Testis (tissue), 3 donors: Measurements from ENCODE around the gene RPP38. TPM values are rescaled to one million over a fixed set of nuclear protein-coding genes. Genes with fewer than 3 reads are reported as not detected.

Source experiments
- DNase-seq: peaks from one replicate; pipeline ENCODE4 v3.0.0-alpha.2; 2019
- H3K27ac ChIP-seq, 2 donors: fragments of 200-600 bp; sonication (generic); one replicate each; pipeline ENCODE4 v1.5.1; 2019
- H3K27me3 ChIP-seq: fragments of 200-600 bp; sonication (generic); one replicate; pipeline ENCODE4 v1.5.1; 2019
- H3K36me3 ChIP-seq: fragments of 200-600 bp; sonication (generic); one replicate; pipeline ENCODE4 v1.5.1; 2017; ENCODE audit warnings: low read depth; ENCODE audit errors: missing control alignments
- H3K4me1 ChIP-seq: fragments of 200-600 bp; sonication (generic); one replicate; pipeline ENCODE4 v1.5.1; 2019
- H3K4me3 ChIP-seq, 2 donors: fragments of 200-600 bp; sonication (generic); one replicate each; pipeline ENCODE4 v1.5.1; 2017 to 2019
- H3K9me3 ChIP-seq: fragments of 200-600 bp; sonication (generic); one replicate; pipeline ENCODE4 v1.5.1; 2017
- POLR2A ChIP-seq: fragments of 450-650 bp; IDR thresholded peaks from one replicate; pipeline ENCODE4 v1.6.1; 2017; ENCODE audit warnings: antibody characterized with exemption, mild to moderate bottlenecking, moderate library complexity
- WGBS, 2 donors: methylation state at CpG; one replicate each; pipeline ENCODE4 v1.1.5; 2018; 5-methylcytosine and 5-hydroxymethylcytosine counted together
- intact Hi-C: fragments of 100-400 bp; cut with DNase I; formaldehyde crosslinking; loops from one replicate; pipeline ENCODE4 v1.15.1; 2023; ENCODE audit warnings: low total_unique reads
- polyA plus RNA-seq: library from polyadenylated mRNA; stranded (reverse); fragments of 350-450 nt; fragmentation: Illumina TruSeq; extraction: RNeasy Lipid Tissue Mini Kit (QIAGEN cat#74804); gene quantifications from one replicate; pipeline ENCODE4 v1.2.3, GENCODE V29; 2014; ENCODE audit warnings: low read depth, low replicate concordance; ENCODE audit not compliant: insufficient read depth
- total RNA-seq, 2 donors: library from RNA; depleted of rRNA; stranded (reverse); fragments of >200 nt; gene quantifications; one replicate each; pipeline ENCODE4 v1.2.3, GENCODE V29; 2016
- TF ChIP-seq, protein P1 (sequence below), 3 experiments: fragments of 450-650 bp in 2 of 3; fragments of 200-600 bp in 1 of 3; sonication (generic) in 1 of 3; IDR thresholded peaks; one replicate each; pipeline ENCODE4 v1.5.1; 2016 to 2019; ENCODE audit warnings: antibody characterized with exemption in 3 of 3, mild to moderate bottlenecking in 2 of 3, moderate library complexity in 1 of 3

The RPP38 gene
- total and polyA plus RNA-seq, 3 donors from 2014 or later, result 30.3 to 73.4 (median 41.4) TPM

DNA sequence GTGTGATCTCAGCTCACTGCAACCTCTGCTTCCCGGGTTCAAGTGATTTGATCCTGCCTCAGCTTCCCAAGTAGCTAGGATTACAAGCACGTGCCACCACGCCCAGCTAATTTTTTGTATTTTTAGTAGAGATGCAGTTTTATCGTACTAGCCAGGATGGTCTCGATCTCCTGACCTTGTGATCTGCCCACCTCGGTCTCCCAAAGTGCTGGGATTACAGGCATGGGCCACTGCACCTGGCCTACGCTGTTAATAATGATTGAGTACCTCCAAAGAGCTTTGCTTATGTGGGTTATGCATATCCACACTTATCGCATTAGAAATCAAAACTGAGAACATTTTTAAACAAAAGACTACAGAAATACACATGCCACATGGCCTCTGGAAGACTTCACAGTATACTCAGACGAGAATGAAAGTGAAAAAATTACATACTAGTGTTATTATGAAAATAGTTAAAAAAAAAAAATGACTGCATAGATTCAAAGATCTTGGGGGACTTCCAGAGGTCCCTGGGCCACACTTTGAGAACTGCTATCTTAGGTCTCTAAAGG, 25.4 kb downstream of the RPP38 start:
- Histone ChIP-seq H3K27me3 (no peaks in the 10 kb centered on the region), H3K4me1 (no peaks in the 10 kb centered on the region), H3K27ac (no peak overlapping the region), H3K4me3 (no peak overlapping the region), H3K9me3 (no peaks in the 10 kb centered on the region), H3K36me3 (no peaks in the 10 kb centered on the region)
- TF ChIP-seq, protein P1, sequence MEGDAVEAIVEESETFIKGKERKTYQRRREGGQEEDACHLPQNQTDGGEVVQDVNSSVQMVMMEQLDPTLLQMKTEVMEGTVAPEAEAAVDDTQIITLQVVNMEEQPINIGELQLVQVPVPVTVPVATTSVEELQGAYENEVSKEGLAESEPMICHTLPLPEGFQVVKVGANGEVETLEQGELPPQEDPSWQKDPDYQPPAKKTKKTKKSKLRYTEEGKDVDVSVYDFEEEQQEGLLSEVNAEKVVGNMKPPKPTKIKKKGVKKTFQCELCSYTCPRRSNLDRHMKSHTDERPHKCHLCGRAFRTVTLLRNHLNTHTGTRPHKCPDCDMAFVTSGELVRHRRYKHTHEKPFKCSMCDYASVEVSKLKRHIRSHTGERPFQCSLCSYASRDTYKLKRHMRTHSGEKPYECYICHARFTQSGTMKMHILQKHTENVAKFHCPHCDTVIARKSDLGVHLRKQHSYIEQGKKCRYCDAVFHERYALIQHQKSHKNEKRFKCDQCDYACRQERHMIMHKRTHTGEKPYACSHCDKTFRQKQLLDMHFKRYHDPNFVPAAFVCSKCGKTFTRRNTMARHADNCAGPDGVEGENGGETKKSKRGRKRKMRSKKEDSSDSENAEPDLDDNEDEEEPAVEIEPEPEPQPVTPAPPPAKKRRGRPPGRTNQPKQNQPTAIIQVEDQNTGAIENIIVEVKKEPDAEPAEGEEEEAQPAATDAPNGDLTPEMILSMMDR (IDR thresholded peaks at IDR 0.05), result no peak
- no peak for TF ChIP-seq POLR2A
- DNase-seq, result no peak
- intact Hi-C loops, result no loop called here
- WGBS, 2 donors, result 82 to 91% methylated on average over 9 of the region's 9 CpGs

DNA sequence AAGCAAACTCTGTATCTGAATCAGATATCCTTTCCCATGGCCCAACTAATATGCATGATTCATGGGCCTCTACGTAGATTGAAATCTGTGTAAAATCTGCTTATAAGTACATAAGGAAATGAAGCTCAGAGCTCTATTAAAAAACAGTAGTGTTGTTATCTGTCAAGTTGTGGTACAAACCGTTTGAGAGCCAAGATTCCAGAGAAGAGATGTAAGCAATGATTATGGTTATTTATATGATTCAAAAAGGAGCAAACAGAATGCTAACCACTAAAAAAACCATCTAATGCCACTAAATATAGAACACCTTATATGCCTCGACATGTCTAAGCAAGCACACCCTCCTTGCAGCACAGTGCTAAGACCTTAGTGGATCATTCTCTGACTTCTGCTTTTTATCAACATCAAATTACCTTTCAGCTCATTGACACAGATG, 26.6 kb downstream of the RPP38 start:
- Histone ChIP-seq H3K27me3 (no peaks in the 10 kb centered on the region), H3K4me3 (no peak overlapping the region), H3K4me1 (no peaks in the 10 kb centered on the region), H3K9me3 (no peaks in the 10 kb centered on the region), H3K27ac (no peak overlapping the region), H3K36me3 (no peaks in the 10 kb centered on the region)
- intact Hi-C loops, result no loop called here
- DNase-seq, result no peak
- WGBS, 2 donors, result 72 to 79% methylated on average over 3 of the region's 3 CpGs
- TF ChIP-seq, protein P1 (IDR thresholded peaks at IDR 0.05), result no peak
- no peak for TF ChIP-seq POLR2A

DNA sequence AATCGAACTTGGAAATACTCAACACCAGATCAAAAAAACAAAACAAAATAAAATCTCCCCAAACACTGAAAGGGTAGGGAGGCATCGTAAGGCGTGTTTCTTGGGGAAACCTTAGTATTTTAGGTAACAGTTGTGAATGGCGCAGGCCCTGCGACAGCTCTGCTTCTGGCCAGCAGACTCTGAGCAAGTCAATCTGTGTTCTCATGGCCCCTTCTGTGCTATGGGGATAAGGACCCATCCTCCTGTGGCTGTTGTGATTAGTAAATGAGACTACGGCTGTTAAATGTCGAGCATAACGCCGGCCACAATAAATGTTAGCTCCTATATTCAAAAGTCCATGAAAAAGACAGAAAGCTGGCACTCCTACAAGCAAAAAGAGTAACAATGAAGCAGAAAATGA, 27.0 kb downstream of the RPP38 start:
- intact Hi-C loops, result no loop called here
- no peaks in the 10 kb centered on the region for H3K36me3 ChIP-seq
- H3K4me1 ChIP-seq, result no peaks in the 10 kb centered on the region
- no peak for DNase-seq
- no peaks in the 10 kb centered on the region for H3K27me3 ChIP-seq
- WGBS, 2 donors, result 87 to 90% methylated on average over 9 of the region's 9 CpGs
- TF ChIP-seq, protein P1 (IDR thresholded peaks at IDR 0.05), result no peak
- TF ChIP-seq POLR2A, result no peak
- H3K27ac ChIP-seq, result no peak overlapping the region
- no peaks in the 10 kb centered on the region for H3K9me3 ChIP-seq
- H3K4me3 ChIP-seq, result no peak overlapping the region

DNA sequence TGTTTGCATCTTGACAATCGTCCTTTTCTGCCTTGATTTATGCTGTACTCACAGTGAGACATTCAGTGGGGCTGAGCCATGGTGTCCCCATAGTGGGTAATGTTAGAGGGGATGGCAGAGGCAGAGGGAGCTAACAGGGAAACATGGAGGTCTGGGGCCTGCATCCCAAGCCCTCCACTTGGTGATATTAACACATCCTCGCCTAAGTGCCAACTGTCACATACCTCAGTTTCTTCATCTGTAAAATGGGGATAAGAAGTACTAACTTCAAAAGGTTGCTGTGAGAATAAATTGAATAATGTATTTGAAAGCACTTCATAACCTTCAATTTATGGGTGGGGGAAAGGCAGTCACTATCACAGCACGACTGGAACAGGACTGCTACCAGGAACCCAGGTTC, 27.8 kb downstream of the RPP38 start:
- Histone ChIP-seq H3K36me3 (no peaks in the 10 kb centered on the region), H3K4me1 (no peaks in the 10 kb centered on the region), H3K9me3 (no peaks in the 10 kb centered on the region), H3K27me3 (no peaks in the 10 kb centered on the region), H3K27ac (no peak overlapping the region), H3K4me3 (no peak overlapping the region)
- intact Hi-C loops, result no loop called here
- TF ChIP-seq, protein P1 (IDR thresholded peaks at IDR 0.05), result no peak
- TF ChIP-seq POLR2A, result no peak
- no peak for DNase-seq
- 86 to 90% methylated on average over 3 of the region's 3 CpGs for WGBS, 2 donors

DNA sequence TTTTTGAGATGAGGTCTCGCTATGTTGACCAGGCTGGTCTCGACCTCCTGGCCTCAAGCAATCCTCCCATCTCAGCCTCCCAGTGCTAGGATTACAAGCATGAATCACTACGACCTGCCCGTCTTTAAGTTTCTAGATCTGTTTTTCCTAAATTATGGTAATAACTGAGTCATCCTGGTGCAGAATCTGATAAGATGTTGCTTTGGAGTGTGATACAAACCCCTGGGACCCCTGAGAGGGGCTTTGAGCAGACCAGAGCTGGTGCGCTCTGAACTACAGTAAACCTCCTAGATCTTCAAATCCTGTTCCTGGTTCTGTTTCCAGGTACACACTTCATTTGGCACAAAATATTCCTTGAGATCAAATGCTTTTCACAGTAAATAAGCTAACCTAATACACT, 34.2 kb downstream of the RPP38 start:
- H3K4me1 ChIP-seq, result no peaks in the 10 kb centered on the region
- DNase-seq, result no peak
- peaks cover 4% of the 10 kb centered on the region for H3K36me3 ChIP-seq
- no peak overlapping the region for H3K27ac ChIP-seq
- H3K4me3 ChIP-seq, result no peak overlapping the region
- H3K27me3 ChIP-seq, result no peaks in the 10 kb centered on the region
- no peaks in the 10 kb centered on the region for H3K9me3 ChIP-seq
- 95 to 96% methylated on average over 5 of the region's 5 CpGs for WGBS, 2 donors
- TF ChIP-seq, protein P1 (IDR thresholded peaks at IDR 0.05), result no peak
- TF ChIP-seq POLR2A, result no peak
- intact Hi-C loops, result no loop called here
